ENCODE results near the gene PRKCA.

DNA sequence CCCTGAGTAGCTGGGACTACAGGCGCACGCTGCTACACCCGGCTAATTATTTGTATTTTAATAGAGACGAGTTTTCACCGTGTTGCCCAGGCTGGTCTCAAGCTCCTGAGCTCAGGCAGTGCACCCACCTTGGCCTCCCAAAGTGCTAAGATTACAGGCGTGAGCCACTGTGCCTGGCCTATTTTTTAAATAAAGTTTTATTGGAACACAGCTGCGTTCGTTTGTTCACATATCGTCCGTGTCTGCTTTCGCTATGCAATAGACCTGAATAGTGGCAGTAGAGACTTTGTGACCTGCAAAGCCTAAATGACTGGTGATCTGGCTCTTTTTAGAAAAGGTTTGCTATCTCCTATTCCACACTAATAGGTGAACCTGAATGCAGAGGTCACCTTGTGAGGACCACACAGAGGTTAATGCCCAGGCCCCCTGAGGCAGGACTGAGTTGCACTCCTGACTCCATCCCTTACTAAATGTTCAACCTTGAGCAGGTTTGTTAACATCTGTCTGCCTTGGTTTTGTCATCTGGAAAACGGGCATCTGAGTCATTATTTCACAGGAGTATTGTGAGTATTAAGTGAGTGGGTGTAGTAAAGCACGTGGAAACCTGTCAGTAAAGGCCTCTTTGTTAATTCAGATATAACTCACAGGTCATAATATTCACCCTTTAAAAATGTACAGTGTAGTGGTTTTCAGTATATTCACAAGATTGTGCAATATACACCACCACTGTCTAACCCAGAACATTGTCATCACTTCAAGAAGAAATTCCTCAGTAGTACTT lies 375.0 kb downstream of the PRKCA start:
- TF ChIP-seq CTCF (IDR thresholded peaks at IDR 0.05), result no peak
- no peak for TF ChIP-seq POLR2A (IDR thresholded peaks at IDR 0.05)

Measured in vagina (tissue), 2 donors.